ENCODE data around the gene ATP5F1D.

- no peak for TF ChIP-seq CHD2 (IDR thresholded peaks at IDR 0.05; ENCODE audit: low read length)
- TF ChIP-seq CTCF (IDR thresholded peaks at IDR 0.05; ENCODE audit: control extremely low read depth in 1 of 3, insufficient read depth in 1 of 3, low read depth in 1 of 3, low read length in 3 of 3): peak in 1 of 3 experiments; percentile 4; a peak in 1 of 4 replicates
These were observed 28.1 kb downstream of the ATP5F1D start for GRCh38 chr19:1269478-1270212.

Measured in H1 (cell line).